Fibroblast of skin of scalp (primary cell): ENCODE results near the gene CLEC12A.
"Not testable (repeated sequence)": the region's sequence is repeated elsewhere in the genome, so short reads cannot be mapped to it uniquely, and the experiment has no call there.

ENCODE experiments used
- DNase-seq: peaks from one replicate; pipeline ENCODE4 v3.0.0-alpha.2; 2013

CLEC12A gene

DNA sequence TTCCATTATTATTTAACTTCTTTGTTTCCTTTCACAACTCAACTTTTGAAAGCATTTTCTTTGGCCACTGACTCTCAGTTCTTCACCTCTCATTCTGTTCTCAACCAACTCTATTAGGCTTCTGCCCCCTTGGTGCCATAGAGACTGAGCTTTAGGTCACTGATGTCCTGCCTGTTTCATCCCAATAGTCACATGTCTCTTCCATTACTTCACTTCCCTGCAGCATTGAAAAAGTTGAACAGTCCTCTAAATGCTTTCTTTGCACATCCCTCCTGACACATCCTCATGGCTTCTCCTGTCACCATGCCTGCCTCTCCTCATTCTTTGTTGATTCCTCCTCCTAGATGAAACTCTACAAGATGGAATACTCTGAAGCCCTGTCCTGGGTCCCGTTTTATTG lies 2.7 kb downstream of the CLEC12A start:
- DNase-seq = no peak

- DNase-seq = not testable (repeated sequence)
Observed at GRCh38 chr12:9974731-9975130, 3.5 kb downstream of the CLEC12A start.

DNA sequence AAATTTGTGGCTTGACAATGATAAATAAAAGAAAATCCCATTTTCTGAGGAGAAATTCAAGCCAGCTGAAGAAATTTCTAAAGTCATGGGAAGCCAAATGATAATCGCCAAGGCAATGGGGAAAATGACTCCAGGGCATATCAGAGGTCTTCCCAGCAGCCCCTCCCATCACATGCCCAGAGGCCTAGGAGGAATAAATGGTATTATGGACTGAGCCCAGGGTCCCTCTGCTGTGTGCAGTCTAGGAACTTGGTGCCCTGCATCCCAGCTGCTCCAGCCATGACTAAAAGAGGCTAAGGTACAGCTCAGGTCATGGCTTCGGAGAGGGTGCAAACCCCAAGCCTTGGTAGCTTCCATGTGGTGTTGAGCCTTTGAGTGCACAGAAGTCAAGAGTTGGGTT lies 4.4 kb downstream of the CLEC12A start:
- no peak for DNase-seq

DNA sequence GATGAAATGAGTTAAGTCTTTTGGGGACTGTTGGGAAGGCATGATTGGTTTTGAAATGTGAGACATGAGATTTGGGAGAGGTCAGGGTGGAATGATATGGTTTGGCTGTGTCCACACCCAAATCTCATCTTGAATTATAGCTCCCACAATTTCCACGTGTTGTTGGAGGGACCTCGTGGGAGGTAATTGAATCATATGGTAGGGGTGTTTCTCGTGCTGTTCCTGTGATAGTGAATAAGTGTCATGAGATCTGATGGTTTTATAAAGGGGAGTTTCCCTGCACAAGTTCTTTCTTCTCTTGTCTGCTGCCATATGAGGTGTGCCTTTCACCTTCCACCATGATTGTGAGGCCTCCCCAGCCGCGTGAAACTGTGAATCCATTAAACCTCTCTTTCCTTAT lies 5.4 kb downstream of the CLEC12A start:
- DNase-seq = not testable (repeated sequence)

- DNase-seq = no peak
Observed at GRCh38 chr12:9977916-9978315, 6.7 kb downstream of the CLEC12A start.

DNA sequence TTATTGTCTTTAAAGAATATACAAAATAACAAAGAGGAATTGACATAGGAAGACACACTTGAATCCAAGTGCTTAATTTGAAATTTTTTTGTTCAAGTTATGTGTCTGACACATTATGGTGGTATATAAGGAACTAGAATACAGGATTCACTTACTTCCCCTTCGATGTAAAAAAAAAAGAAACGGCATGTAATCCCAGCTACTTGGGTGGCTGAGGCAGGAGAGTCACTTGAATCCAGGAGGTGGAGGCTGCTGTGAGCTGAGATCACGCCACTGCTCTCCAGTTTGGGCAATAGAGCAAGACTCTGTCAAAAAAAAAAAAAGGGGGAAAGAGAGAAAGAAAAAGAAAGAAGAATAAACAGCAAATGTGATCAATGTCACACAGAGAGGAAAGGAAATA lies 8.9 kb downstream of the CLEC12A start:
- DNase-seq = no peak

GRCh38 chr12:9991876-9992275 lies 20.7 kb downstream of the CLEC12A start:
- DNase-seq = no peak

DNA sequence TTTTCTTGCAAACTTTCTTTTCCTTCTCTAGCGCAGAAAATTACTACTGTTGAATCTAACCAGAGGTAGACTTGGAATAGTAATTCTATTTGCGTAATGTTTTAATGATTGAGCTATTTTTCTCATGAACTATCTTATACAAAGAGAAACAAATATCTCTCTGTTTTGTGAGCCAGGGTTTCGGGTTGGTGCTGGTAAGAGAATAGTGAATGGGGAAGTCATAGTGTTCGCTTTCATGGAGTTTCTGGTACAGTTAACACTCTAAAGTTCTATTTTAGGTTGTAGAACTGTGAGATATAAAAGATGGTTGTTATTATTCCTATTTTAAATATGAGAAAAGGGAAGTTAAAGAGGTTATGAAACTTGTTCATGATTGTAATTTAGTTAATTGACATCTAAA lies 21.1 kb downstream of the CLEC12A start:
- no peak for DNase-seq

DNA sequence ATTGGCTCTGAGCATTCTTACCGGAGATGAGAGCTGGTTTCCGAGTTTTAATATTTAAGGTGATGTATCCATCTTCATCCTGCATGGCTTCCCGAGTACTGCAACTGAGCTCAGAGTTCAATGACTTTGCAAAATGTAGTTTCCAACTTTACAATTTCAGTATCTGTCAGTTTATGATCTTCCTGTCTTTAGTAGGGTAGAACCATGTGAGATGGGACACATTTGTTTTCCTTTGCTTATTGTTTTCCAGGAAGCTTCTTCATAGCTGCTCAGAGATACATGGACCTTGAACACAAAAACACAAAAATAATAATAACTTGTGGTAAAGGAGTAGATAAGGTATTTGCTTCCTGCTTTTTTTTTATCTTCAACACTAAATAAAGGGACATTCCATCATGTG lies 27.8 kb downstream of the CLEC12A start, which contains the start of gene CLEC1B:
Gene CLEC1B (minus strand): TSS at position 106 of the 400 bp plus-strand sequence. CDS start 21 bp downstream, at position 85.
- DNase-seq = no peak

DNA sequence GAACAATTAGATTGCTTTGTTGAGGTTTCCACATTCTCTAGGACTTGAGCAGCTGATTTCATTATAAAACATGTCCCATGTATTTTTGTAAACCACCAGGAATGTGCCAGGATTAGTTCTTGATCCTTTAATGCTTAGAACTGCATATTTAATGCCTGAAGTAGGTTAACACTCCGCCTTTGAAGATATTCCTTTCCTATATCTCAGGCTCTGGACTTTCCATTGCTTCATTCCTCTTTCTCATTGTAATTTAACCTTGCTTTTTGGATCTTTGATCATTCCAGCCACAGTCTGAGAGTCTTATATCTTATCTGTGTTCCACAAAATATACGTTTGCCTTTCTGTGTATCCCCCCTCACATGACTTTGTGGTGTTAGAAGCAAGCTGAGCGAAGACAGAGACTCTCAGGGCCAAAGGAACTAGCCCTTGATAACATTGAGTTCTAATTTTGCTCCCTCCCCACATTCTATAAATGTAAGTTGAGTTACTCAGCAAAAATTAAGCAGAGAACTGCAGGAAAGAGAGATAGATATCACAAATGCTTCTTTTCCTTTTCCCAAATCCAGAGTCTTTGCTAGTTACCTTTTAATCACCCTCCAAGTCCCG lies 30.1 kb downstream of the CLEC12A start:
- no peak for DNase-seq

GRCh38 chr12:10012630-10013330 lies 41.6 kb downstream of the CLEC12A start:
- DNase-seq = no peak

DNA sequence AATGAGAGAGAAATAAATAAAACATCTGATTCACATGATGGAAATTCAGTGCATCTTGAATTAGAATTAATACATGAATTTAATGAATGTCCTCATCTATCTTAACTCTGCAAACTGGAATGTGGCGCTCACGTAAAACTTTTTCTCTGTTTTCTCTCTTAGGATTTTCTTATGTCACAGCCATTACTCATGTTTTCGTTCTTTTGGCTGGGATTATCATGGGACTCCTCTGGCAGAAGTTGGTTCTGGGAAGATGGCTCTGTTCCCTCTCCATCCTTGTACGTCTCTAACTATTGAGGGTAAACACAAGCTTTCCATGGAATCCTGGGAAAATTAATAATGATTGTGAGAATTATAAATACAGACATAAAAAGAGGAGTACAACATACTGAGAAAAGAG lies 44.2 kb downstream of the CLEC12A start:
- DNase-seq = no peak

GRCh38 chr12:10016881-10017280 lies 45.7 kb downstream of the CLEC12A start:
- DNase-seq = peak; percentile 9

- no peak for DNase-seq
Observed at GRCh38 chr12:10018386-10018785, 47.2 kb downstream of the CLEC12A start.

DNA sequence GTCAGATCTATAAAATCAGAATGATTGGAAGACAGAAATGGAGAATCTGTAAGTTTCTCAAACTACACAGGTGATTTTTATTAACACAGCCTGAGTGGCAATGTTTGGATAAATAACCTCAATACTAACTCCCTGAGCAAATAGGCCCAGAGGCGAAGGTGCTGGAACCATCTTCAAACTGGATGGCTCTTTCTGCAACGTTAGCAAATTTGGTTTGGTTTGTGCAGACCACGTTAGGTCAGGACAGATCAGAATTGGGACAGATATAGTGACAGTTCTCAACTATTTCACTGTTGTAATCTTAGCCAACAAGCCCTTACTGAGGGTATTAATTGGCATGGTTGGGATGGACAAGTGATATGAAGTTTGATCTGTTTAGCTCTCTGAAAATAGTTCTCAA lies 50.1 kb downstream of the CLEC12A start:
- no peak for DNase-seq

- DNase-seq = no peak
Observed at GRCh38 chr12:10025236-10025635, 54.0 kb downstream of the CLEC12A start.

DNA sequence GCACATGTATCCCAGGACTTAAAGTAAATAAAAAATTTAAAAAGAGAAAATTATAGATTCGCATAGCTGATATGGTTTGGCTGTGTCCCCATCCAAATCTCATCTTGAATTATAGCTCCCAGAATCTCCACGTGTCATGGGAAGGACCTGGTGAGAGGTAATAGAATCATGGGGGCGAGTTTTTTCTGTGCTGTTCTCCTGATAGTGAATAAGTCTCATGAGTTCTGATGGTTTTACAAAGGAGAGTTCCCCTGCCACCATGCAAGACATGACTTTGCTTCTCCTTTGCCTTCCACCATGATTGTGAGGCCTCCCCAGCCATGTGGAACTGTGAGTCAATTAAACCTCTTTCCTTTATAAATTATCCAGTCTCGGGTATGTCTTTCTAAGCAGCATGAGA lies 55.5 kb downstream of the CLEC12A start:
- not testable (repeated sequence) for DNase-seq

DNA sequence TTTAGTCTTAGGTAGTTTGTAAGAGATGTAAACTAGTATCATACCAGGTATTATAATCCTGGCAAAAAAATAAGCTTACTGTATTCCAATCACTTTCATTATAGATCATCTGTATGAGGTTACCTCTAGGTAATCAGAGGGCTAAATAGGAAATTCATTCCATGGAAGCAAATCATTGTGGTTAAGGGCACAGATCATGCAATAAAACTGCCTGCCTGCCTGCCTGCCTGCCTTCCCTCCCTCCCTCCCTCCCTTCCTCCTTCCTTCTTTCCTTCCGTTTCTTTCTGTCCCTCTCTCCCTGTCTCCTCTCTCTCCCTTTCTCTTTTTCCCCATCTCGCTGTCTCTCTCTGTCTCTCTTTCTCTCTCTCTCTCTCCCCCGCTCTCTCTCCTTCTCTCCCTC lies 56.1 kb downstream of the CLEC12A start:
- DNase-seq = peak; percentile 9

DNA sequence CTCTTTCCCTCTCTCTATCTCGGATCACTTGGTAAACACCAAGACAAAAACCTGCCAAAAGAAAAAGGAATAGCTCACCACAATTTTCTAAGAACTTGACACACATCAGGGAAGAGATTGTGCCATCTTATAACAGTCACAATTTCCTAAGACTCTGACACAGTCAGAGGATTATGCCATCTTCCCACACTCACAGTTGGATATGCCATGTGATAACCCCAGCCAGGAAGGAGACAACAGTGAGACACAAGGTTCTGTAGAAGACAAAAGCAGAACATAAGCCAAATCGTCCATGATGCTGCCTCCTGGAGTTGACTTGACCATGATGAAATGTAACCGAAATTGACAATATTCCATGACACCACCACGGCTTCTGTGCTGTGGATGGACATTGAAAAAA lies 56.5 kb downstream of the CLEC12A start:
- DNase-seq = peak; percentile 27

GRCh38 chr12:10030446-10030845 lies 59.2 kb downstream of the CLEC12A start, which contains the start of gene CLEC9A:
Gene CLEC9A (plus strand): TSS chr12:10030682. CDS start chr12:10052688, 22,006 bp downstream.
- DNase-seq = no peak

DNA sequence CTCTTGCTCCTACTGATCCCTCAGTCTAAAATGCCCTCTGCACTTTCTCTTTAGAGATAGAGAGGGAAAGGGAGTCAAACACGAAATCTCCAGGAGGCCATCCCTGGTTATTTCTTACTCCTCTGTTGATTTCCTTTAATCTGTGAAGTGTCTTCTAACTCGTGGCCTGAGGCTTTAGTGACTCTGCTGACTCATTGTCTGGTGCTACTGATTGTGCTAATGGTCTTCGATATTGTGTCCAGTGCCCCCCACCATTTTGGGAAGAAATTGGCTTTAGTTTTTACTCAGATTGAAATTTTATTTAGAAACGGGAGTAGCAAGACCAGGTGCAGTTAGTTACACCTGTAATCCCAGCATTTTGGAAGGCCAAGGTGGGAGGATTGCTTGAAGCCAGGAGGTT lies 60.1 kb downstream of the CLEC12A start:
- no peak for DNase-seq

- peak; percentile 84 for DNase-seq
Observed at GRCh38 chr12:10031771-10032175, 60.6 kb downstream of the CLEC12A start.

DNA sequence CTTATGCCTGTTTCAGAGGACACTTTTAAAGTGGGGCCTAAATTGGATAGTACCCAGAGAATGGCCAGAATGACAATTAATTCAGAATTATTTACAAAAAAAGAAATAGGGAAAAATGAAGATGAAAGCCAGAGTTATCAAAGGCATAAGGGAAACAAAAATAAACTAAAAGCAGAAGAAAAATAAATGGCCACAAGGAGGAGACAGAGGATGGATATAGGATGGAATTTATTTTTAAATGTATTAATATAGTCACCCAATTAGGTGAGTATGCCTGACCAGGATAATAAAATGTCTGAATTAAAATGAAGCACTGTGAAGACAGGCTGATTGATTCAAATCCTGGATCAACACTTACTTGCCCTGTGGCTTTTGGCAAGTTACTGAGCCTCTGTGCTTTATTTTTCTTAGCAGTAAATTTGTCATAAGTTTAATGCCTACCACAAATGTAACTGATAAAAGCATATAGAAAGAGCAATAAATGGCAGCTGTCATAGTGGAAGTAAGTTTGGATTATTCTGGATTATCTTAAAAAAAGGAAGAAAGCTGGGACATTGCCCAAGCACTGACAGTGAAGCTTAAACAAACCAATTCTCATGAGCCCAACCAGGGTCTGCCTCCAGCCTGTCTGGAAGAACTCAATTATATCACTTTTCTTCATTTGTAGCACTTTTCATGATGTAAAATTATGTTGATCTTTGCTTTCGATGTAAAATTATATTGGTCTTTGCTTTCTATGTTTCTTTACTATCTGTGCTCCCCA lies 62.8 kb downstream of the CLEC12A start:
- peak; percentile 4 for DNase-seq
